Glomerular endothelial cell (primary cell): ENCODE measurements around the gene CMSS1. TPM values are rescaled to one million over a fixed set of nuclear protein-coding genes. Genes with fewer than 3 reads are reported as not detected.
A peak's percentile ranks its signal among the peaks of the same experiment; 100 is the strongest.

Experiments used
- DNase-seq: peaks from one replicate; pipeline ENCODE4 v3.0.0-alpha.2; 2011; ENCODE audit warnings: low read depth, low spot score; ENCODE audit errors: extremely low read depth
- total RNA-seq: library from RNA; depleted of rRNA; stranded (reverse); fragments of >200 nt; gene quantifications from 2 replicates; pipeline ENCODE4 v1.2.3, GENCODE V29; 2015

CMSS1 gene
- total RNA-seq, 1 donor from 2014 or later: 12.4 TPM

GRCh38 chr3:99896482-99896881 lies 78.8 kb downstream of the CMSS1 start:
- DNase-seq: no peak

GRCh38 chr3:99899603-99900002 lies 81.9 kb downstream of the CMSS1 start:
- no peak for DNase-seq

- no peak for DNase-seq
Observed at GRCh38 chr3:99900248-99900647, 82.6 kb downstream of the CMSS1 start.

- peak; percentile 85 for DNase-seq
Observed at GRCh38 chr3:99901200-99901926, 83.7 kb downstream of the CMSS1 start.

- no peak for DNase-seq
Observed at GRCh38 chr3:99902091-99902490, 84.4 kb downstream of the CMSS1 start.

- no peak for DNase-seq
Observed at GRCh38 chr3:99903869-99904268, 86.2 kb downstream of the CMSS1 start.

GRCh38 chr3:99907959-99908544 lies 90.4 kb downstream of the CMSS1 start:
- DNase-seq: no peak

- DNase-seq: no peak
Observed at GRCh38 chr3:99909714-99910495, 92.2 kb downstream of the CMSS1 start.

- no peak for DNase-seq
Observed at GRCh38 chr3:99910752-99911290, 93.2 kb downstream of the CMSS1 start.

- no peak for DNase-seq
Observed at GRCh38 chr3:99911433-99911832, 93.8 kb downstream of the CMSS1 start.

- DNase-seq: no peak
Observed at GRCh38 chr3:99915906-99916432, 98.3 kb downstream of the CMSS1 start.

GRCh38 chr3:99918715-99919114 lies 101.1 kb downstream of the CMSS1 start:
- DNase-seq: no peak

GRCh38 chr3:99919694-99920093 lies 102.0 kb downstream of the CMSS1 start:
- DNase-seq: no peak

- DNase-seq: no peak
Observed at GRCh38 chr3:99920481-99921376, 103.1 kb downstream of the CMSS1 start.

GRCh38 chr3:99921377-99921695 lies 103.7 kb downstream of the CMSS1 start:
- no peak for DNase-seq

GRCh38 chr3:99921986-99922385 lies 104.3 kb downstream of the CMSS1 start:
- DNase-seq: no peak

GRCh38 chr3:99923873-99924272 lies 106.2 kb downstream of the CMSS1 start:
- DNase-seq: no peak

- DNase-seq: no peak
Observed at GRCh38 chr3:99925584-99926230, 108.0 kb downstream of the CMSS1 start.

- DNase-seq: no peak
Observed at GRCh38 chr3:99927671-99928457, 110.2 kb downstream of the CMSS1 start.
